H1 (cell line): ENCODE results near the gene MAPK4. TPM values are rescaled to one million over a fixed set of nuclear protein-coding genes. Genes with fewer than 3 reads are reported as not detected.

Source experiments
- CTCF ChIA-PET: fragments of 300-600 bp; sonication (Branson Sonifier 250); formaldehyde crosslinking; loops from one replicate; lab custom pipeline; 2021; ENCODE audit not compliant: partially characterized antibody; lab: Charles Lee
- POLR2A ChIA-PET: fragments of 300-600 bp; sonication (Branson Sonifier 250); formaldehyde crosslinking; loops from one replicate; lab custom pipeline; 2021; ENCODE audit warnings: inconsistent platforms; ENCODE audit not compliant: partially characterized antibody; lab: Charles Lee
- DNase-seq, 2 experiments: peaks; one replicate each; pipeline versions ENCODE4 v3.0.0 to v3.0.0-alpha.2; 2010 to 2022; ENCODE audit warnings: low spot score in 2 of 2, low read depth in 1 of 2, mixed read lengths in 1 of 2
- FAIRE-seq: peaks from 2 replicates; lab custom pipeline; 2011; peaks lifted over from hg19 to GRCh38; lab: Jason Lieb, UNC
- H2AFZ ChIP-seq: 2 replicates; pipeline ENCODE4 v1.8.1; 2012; ENCODE audit warnings: low read length, inconsistent platforms
- H2AK5ac ChIP-seq: 2 replicates; pipeline ENCODE4 v1.6.1; 2013; ENCODE audit warnings: low read depth, low read length
- H2BK120ac ChIP-seq: replicated peaks from 2 replicates; pipeline ENCODE3; 2013; ENCODE audit warnings: low read depth, low read length, inconsistent platforms
- H2BK12ac ChIP-seq: 2 replicates; pipeline ENCODE4 v1.6.1; 2013; ENCODE audit warnings: low read depth, low read length
- H2BK15ac ChIP-seq: 2 replicates; pipeline ENCODE4 v1.6.1; 2013; ENCODE audit warnings: low read length
- H2BK20ac ChIP-seq: 2 replicates; pipeline ENCODE4 v1.6.1; 2013; ENCODE audit warnings: low read length
- H2BK5ac ChIP-seq: 2 replicates; pipeline ENCODE4 v1.6.1; 2013; ENCODE audit warnings: low read depth, low read length
- H3K14ac ChIP-seq: 2 replicates; pipeline ENCODE4 v1.6.1; 2013; ENCODE audit warnings: inconsistent platforms; ENCODE audit not compliant: insufficient read length
- H3K18ac ChIP-seq: 2 replicates; pipeline ENCODE4 v1.6.1; 2013; ENCODE audit warnings: low read length; ENCODE audit errors: extremely low read depth
- H3K23ac ChIP-seq: 2 replicates; pipeline ENCODE4 v1.6.1; 2013; ENCODE audit warnings: inconsistent platforms; ENCODE audit not compliant: insufficient read length
- H3K23me2 ChIP-seq: 2 replicates; pipeline ENCODE4 v1.6.1; 2013; ENCODE audit warnings: low read depth, low read length
- H3K27ac ChIP-seq: 2 replicates; pipeline ENCODE4 v1.6.1; 2011; ENCODE audit warnings: low read depth, low read length, inconsistent platforms
- H3K27me3 ChIP-seq, 4 experiments: replicated peaks in 1 of 4; 1 replicate in 1 of 4; 2 replicates in 3 of 4; pipeline versions ENCODE4 v1.6.1 to v1.8.1; 2011 to 2013; ENCODE audit warnings: low read length in 3 of 4, mild to moderate bottlenecking in 3 of 4, inconsistent platforms in 2 of 4, mixed read lengths in 2 of 4, moderate library complexity in 1 of 4; ENCODE audit not compliant: control insufficient read depth in 3 of 4, insufficient read depth in 3 of 4; ENCODE audit errors: extremely low read depth in 1 of 4
- H3K36me3 ChIP-seq, 4 experiments: 2 replicates each; pipeline versions ENCODE4 v1.6.1 to v1.8.1; 2011 to 2013; ENCODE audit warnings: mild to moderate bottlenecking in 4 of 4, low read length in 3 of 4, moderate library complexity in 2 of 4, control low read depth in 1 of 4, inconsistent platforms in 1 of 4; ENCODE audit not compliant: insufficient read depth in 4 of 4, control insufficient read depth in 2 of 4
- H3K4ac ChIP-seq: replicated peaks from 2 replicates; pipeline ENCODE3; 2013; ENCODE audit warnings: low read length, low read depth, mixed read lengths, inconsistent platforms; ENCODE audit not compliant: insufficient read length
- H3K4me1 ChIP-seq, 4 experiments: replicated peaks in 1 of 4; 1 replicate in 1 of 4; 2 replicates in 3 of 4; pipeline versions ENCODE4 v1.6.1 to v1.8.1; 2011 to 2013; ENCODE audit warnings: low read length in 3 of 4, inconsistent platforms in 2 of 4, mixed read lengths in 1 of 4; ENCODE audit not compliant: insufficient read depth in 4 of 4, control insufficient read depth in 3 of 4
- H3K4me2 ChIP-seq, 2 experiments: 2 replicates each; pipeline versions ENCODE4 v1.6.1 to v1.8.1; 2011 to 2013; ENCODE audit warnings: low read depth in 2 of 2, low read length in 2 of 2, control low read depth in 1 of 2, inconsistent platforms in 1 of 2, mild to moderate bottlenecking in 1 of 2; ENCODE audit not compliant: insufficient read depth in 1 of 2
- H3K4me3 ChIP-seq, 4 experiments: fragments of 200-600, 300-600 bp in 1 of 4; sonication (generic), shearing (Covaris generic), sonication (Bioruptor Twin) in 1 of 4; 2 replicates each; pipeline versions ENCODE4 v1.5.1 to v1.8.1; 2011 to 2016; ENCODE audit warnings: low read length in 4 of 4, low read depth in 3 of 4, control low read depth in 2 of 4, inconsistent platforms in 2 of 4, mild to moderate bottlenecking in 2 of 4, mixed read lengths in 1 of 4, moderate library complexity in 1 of 4; ENCODE audit not compliant: insufficient read depth in 2 of 4; ENCODE audit errors: extremely low read depth in 1 of 4
- H3K56ac ChIP-seq: replicated peaks from 2 replicates; pipeline ENCODE3; 2013; ENCODE audit warnings: low read depth, mild to moderate bottlenecking, mixed read lengths, low read length, inconsistent platforms; ENCODE audit not compliant: insufficient read length
- H3K79me1 ChIP-seq: 2 replicates; pipeline ENCODE4 v1.6.1; 2013; ENCODE audit warnings: low read depth, low read length, control low read depth
- H3K79me2 ChIP-seq, 2 experiments: 2 replicates each; pipeline versions ENCODE4 v1.6.1 to v1.8.1; 2012 to 2013; ENCODE audit warnings: low read length in 2 of 2, mild to moderate bottlenecking in 2 of 2, inconsistent platforms in 1 of 2; ENCODE audit not compliant: insufficient read depth in 2 of 2, control insufficient read depth in 1 of 2
- H3K9ac ChIP-seq, 4 experiments: replicated peaks in 1 of 4; 1 replicate in 1 of 4; 2 replicates in 3 of 4; pipeline versions ENCODE4 v1.6.1 to v1.8.1; 2011 to 2013; ENCODE audit warnings: low read depth in 3 of 4, low read length in 3 of 4, control low read depth in 2 of 4, mild to moderate bottlenecking in 2 of 4, moderate library complexity in 2 of 4, inconsistent platforms in 1 of 4; ENCODE audit errors: extremely low read depth in 1 of 4
- H3K9me3 ChIP-seq, 2 experiments: 2 replicates each; pipeline versions ENCODE4 v1.6.1 to v1.8.1; 2012 to 2013; ENCODE audit warnings: mild to moderate bottlenecking in 2 of 2, moderate library complexity in 2 of 2, control low read depth in 1 of 2, inconsistent platforms in 1 of 2, low read depth in 1 of 2, low read length in 1 of 2, mixed read lengths in 1 of 2; ENCODE audit not compliant: insufficient read depth in 2 of 2
- H4K20me1 ChIP-seq, 2 experiments: replicated peaks in 1 of 2; 2 replicates each; pipeline versions ENCODE3 to v1.8.1; 2011 to 2013; ENCODE audit warnings: inconsistent platforms in 2 of 2, low read length in 2 of 2, mild to moderate bottlenecking in 1 of 2; ENCODE audit not compliant: insufficient read depth in 2 of 2, control insufficient read depth in 1 of 2
- H4K5ac ChIP-seq: 2 replicates; pipeline ENCODE4 v1.6.1; 2013; ENCODE audit warnings: low read length, low read depth, mixed read lengths, inconsistent platforms; ENCODE audit not compliant: insufficient read length
- H4K8ac ChIP-seq: 2 replicates; pipeline ENCODE4 v1.8.0; 2013; ENCODE audit warnings: mild to moderate bottlenecking, moderate library complexity, low read length, inconsistent platforms; ENCODE audit not compliant: insufficient read depth; ENCODE audit errors: extremely low read depth
- H4K91ac ChIP-seq: replicated peaks from 2 replicates; pipeline ENCODE3; 2013; ENCODE audit warnings: low read length, mixed read lengths, inconsistent platforms; ENCODE audit not compliant: insufficient read length
- CHD2 ChIP-seq: IDR thresholded peaks from 2 replicates; pipeline ENCODE4 v1.6.1; 2012; ENCODE audit warnings: low read length, improper control_type of control experiment
- EZH2 ChIP-seq: fragments of 200-600 bp; sonication (generic); IDR thresholded peaks from 2 replicates; pipeline ENCODE4 v1.7.1; 2012; ENCODE audit warnings: low read depth, mild to moderate bottlenecking, moderate library complexity, low read length, inconsistent platforms; ENCODE audit not compliant: severe bottlenecking
- KDM4A ChIP-seq: IDR thresholded peaks from one replicate; pipeline ENCODE4 v1.7.1; 2012; ENCODE audit warnings: low read depth, mild to moderate bottlenecking, moderate library complexity, low read length, inconsistent platforms; ENCODE audit not compliant: severe bottlenecking
- POLR2AphosphoS5 ChIP-seq: IDR thresholded peaks from 2 replicates; pipeline ENCODE4 v1.6.1; 2011; ENCODE audit warnings: low read depth, low read length
- TBP ChIP-seq: IDR thresholded peaks from 2 replicates; pipeline ENCODE4 v1.6.1; 2011; ENCODE audit warnings: low read depth, low read length, improper control_type of control experiment
- WGBS, 2 experiments: shearing (Covaris generic) in 1 of 2; methylation state at CpG; one replicate each; pipeline versions ENCODE4 v1.1.6 to v1.1.7; 2013 to 2015; ENCODE audit warnings: low lambda C conversion rate in 2 of 2, mixed read lengths in 2 of 2, inconsistent platforms in 1 of 2, low coverage in 1 of 2, missing lambda C conversion rate in 1 of 2; ENCODE audit not compliant: insufficient replicate concordance in 2 of 2, insufficient coverage in 1 of 2, insufficient read length in 1 of 2; ENCODE audit errors: extremely low coverage in 1 of 2, missing lambda C conversion rate in 1 of 2; 5-methylcytosine and 5-hydroxymethylcytosine counted together
- polyA plus RNA-seq, 7 experiments: library from polyadenylated mRNA; depleted of rRNA in 3 of 7; stranded (reverse) in 5 of 7; unstranded in 2 of 7; fragments of >200 nt in 5 of 7; fragments of 200-250 nt in 2 of 7; gene quantifications; 1 replicate in 5 of 7; 2 replicates in 1 of 7; 4 replicates in 1 of 7; pipeline versions ENCODE4 v1.2.1 to v1.2.3, GENCODE V29; 2011 to 2013; ENCODE audit warnings: missing spikeins in 2 of 7, mixed read lengths in 2 of 7
- total RNA-seq: library from RNA; stranded (reverse); fragmentation: NEBNext Ultra II Directional; extraction: Animal tissue kit (Norgen Biotek cat#: 25700); gene quantifications from 2 replicates; pipeline ENCODE4 v1.2.1, GENCODE V29; 2021

Gene MAPK4
- total and polyA plus RNA-seq, 2 of the 8 experiments (the other 6 are each of a cell fraction or from before 2014, with no cell fraction given), result 3.2 to 3.7 TPM

GRCh38 chr18:50528806-50529205 is 31.1 kb upstream of the MAPK4 start:
- Histone ChIP-seq H3K4ac (no peak overlapping the region), H3K27me3 (no peaks in the 10 kb centered on the region; a peak in 1 of 7 replicates), H3K14ac (no peak overlapping the region), H3K23ac (no peak overlapping the region), H4K91ac (no peak overlapping the region), H3K4me2 (no peak overlapping the region), H3K36me3 (no peaks in the 10 kb centered on the region), H2AFZ (no peak overlapping the region), H2BK15ac (no peak overlapping the region), H4K5ac (no peak overlapping the region), H2BK20ac (no peak overlapping the region), H3K79me1 (no peaks in the 10 kb centered on the region), H2BK12ac (no peak overlapping the region), H3K79me2 (no peaks in the 10 kb centered on the region), H3K23me2 (no peaks in the 10 kb centered on the region), H2BK120ac (no peak overlapping the region), H3K4me1 (no peaks in the 10 kb centered on the region), H3K27ac (no peak overlapping the region), H2AK5ac (no peak overlapping the region), H3K9ac (no peak overlapping the region), H3K56ac (no peak overlapping the region), H4K8ac (no peak overlapping the region), H3K18ac (no peak overlapping the region), H3K9me3 (peaks cover 16 to 24% of the 10 kb centered on the region in 2 experiments; a peak in 2 of 4 replicates), H2BK5ac (no peak overlapping the region), H4K20me1 (no peaks in the 10 kb centered on the region), H3K4me3 (no peak overlapping the region)
- ChIA-PET POLR2A (no interaction called here), CTCF (interaction anchor here (1.1 to 2.0 kb wide), 3 partner anchors 46 to 57 kb away, joined by 4 to 5 read pairs (median 4); no protein-coding TSS in a partner anchor)
- FAIRE-seq, result no peak
- DNase-seq, result no peak
- TF ChIP-seq KDM4A (no peak), POLR2AphosphoS5 (no peak), EZH2 (no peak), CHD2 (no peak), TBP (no peak)
- 93% methylated on average over 5 of the region's 5 CpGs; no CpG with 5 or more reads in 1 of the 2 experiments for WGBS, 2 experiments
